ENCODE results near the gene APOBR. TPM values are rescaled to one million over a fixed set of nuclear protein-coding genes. Genes with fewer than 3 reads are reported as not detected.

The APOBR gene
- total and polyA plus RNA-seq, 4 donors, result 0.28 to 1.5 (median 1.3) TPM

DNA sequence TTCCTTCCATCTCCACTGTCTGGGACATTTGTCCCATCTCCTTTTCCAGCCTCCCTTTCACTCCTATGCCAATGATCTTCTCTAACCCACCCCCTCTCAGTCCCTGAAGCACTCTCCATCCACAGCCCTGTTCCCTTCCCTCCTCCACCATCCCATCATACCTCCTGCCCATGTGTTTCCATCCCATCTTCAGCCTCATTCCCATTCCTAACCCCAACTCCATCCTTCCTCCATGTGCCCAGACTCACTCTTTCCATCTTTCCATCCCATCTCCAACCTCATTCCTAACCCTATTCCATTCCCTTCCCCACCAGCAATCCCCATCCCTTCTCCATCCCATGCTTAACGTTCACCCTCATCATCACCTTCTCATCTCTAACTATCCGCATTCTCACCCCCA, 7.8 kb downstream of the APOBR start:
- no peak overlapping the region for H3K4me3 ChIP-seq (ENCODE audit: low read depth in 1 of 3, low read length in 3 of 3)
- H3K27me3 ChIP-seq (ENCODE audit: control insufficient read depth in 4 of 4, insufficient read depth in 4 of 4, low read length in 3 of 4), result no peaks in the 10 kb centered on the region

DNA sequence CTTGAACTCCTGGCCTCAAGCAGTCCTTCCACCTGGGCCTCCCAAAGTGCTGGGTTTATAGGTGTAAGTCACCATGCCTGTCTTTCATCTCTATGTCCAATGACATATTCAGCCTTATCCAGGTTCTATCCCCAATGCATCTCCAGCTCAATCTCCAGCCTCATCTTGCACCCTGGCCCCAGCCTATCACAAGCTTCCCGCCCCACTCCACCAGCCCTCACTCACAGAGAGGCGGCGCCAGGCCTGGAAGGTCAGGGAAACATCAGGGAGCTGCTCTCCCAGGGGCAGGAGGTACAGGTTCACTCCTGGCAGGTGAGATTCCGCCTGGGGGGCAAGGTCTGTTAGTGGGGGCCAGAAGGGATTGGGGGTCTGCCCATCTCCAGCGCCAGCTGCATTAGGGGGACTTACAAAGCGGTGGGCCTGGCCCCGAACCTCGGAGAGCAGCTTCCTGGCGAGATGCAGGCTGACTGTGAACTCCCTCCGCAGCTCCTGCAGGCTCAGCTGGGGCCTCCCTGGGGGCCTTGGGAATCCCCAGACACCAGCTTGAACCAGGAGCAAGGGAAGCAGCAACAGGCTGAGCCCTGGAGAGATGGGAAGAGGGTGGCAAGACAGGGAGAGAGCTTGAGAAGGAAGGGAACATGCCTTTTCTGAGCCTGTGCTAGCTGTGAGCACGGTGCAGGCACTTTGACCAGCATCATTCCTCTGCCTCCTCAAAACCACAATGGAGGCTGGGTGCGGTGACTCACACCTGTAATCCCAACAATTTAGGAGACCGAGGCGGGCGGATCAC, 9.2 kb downstream of the APOBR start:
- Histone ChIP-seq H3K27me3 (ENCODE audit: control insufficient read depth in 4 of 4, insufficient read depth in 4 of 4, low read length in 3 of 4) (no peaks in the 10 kb centered on the region), H3K27ac (ENCODE audit: low read depth in 1 of 2, low read length in 2 of 2) (no peak overlapping the region), H3K4me1 (ENCODE audit: control insufficient read depth in 4 of 4, insufficient read depth in 4 of 4, low read length in 3 of 4) (peaks cover 12 to 28% (median 23%) of the 10 kb centered on the region in 4 donors), H3K4me3 (ENCODE audit: low read depth in 1 of 3, low read length in 3 of 3) (no peak overlapping the region), H3K9me3 (ENCODE audit: control insufficient read depth in 4 of 4, low read length in 3 of 4) (no peaks in the 10 kb centered on the region), H3K36me3 (ENCODE audit: control insufficient read depth in 4 of 4, insufficient read depth in 3 of 4, low read depth in 1 of 4, low read length in 3 of 4) (peaks cover 0 to 21% (median 11%) of the 10 kb centered on the region in 4 donors), H3K9ac (ENCODE audit: low read depth in 1 of 2, low read length in 2 of 2) (no peak overlapping the region)
- DNase-seq (ENCODE audit: low spot score), result no peak
- TF ChIP-seq TAF1 (conservative IDR thresholded peaks at IDR 0.05) (no peak), NR2F2 (IDR thresholded peaks at IDR 0.05) (no peak), JUND (IDR thresholded peaks at IDR 0.05) (no peak), HNF4G (IDR thresholded peaks at IDR 0.05) (no peak), SP1 (IDR thresholded peaks at IDR 0.05) (no peak), RXRA (IDR thresholded peaks at IDR 0.05) (no peak), FOXA2 (IDR thresholded peaks at IDR 0.05) (no peak), GABPA (IDR thresholded peaks at IDR 0.05 in 1 of 2, conservative IDR thresholded peaks at IDR 0.05 in 1 of 2) (no peak), HNF4A (conservative IDR thresholded peaks at IDR 0.05) (no peak), FOXA1 (IDR thresholded peaks at IDR 0.05) (no peak), RAD21 (IDR thresholded peaks at IDR 0.05) (no peak), EGR1 (IDR thresholded peaks at IDR 0.05; ENCODE audit: low read depth in 2 of 2) (no peak), YY1 (IDR thresholded peaks at IDR 0.05) (no peak)
- TF ChIP-seq, protein P1, sequence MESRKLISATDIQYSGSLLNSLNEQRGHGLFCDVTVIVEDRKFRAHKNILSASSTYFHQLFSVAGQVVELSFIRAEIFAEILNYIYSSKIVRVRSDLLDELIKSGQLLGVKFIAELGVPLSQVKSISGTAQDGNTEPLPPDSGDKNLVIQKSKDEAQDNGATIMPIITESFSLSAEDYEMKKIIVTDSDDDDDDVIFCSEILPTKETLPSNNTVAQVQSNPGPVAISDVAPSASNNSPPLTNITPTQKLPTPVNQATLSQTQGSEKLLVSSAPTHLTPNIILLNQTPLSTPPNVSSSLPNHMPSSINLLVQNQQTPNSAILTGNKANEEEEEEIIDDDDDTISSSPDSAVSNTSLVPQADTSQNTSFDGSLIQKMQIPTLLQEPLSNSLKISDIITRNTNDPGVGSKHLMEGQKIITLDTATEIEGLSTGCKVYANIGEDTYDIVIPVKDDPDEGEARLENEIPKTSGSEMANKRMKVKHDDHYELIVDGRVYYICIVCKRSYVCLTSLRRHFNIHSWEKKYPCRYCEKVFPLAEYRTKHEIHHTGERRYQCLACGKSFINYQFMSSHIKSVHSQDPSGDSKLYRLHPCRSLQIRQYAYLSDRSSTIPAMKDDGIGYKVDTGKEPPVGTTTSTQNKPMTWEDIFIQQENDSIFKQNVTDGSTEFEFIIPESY (IDR thresholded peaks at IDR 0.05), result no peak
- TF ChIP-seq, protein P2, sequence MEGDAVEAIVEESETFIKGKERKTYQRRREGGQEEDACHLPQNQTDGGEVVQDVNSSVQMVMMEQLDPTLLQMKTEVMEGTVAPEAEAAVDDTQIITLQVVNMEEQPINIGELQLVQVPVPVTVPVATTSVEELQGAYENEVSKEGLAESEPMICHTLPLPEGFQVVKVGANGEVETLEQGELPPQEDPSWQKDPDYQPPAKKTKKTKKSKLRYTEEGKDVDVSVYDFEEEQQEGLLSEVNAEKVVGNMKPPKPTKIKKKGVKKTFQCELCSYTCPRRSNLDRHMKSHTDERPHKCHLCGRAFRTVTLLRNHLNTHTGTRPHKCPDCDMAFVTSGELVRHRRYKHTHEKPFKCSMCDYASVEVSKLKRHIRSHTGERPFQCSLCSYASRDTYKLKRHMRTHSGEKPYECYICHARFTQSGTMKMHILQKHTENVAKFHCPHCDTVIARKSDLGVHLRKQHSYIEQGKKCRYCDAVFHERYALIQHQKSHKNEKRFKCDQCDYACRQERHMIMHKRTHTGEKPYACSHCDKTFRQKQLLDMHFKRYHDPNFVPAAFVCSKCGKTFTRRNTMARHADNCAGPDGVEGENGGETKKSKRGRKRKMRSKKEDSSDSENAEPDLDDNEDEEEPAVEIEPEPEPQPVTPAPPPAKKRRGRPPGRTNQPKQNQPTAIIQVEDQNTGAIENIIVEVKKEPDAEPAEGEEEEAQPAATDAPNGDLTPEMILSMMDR (IDR thresholded peaks at IDR 0.05; ENCODE audit: low read depth, low read length, missing input control), result no peak
- TF ChIP-seq, protein P3, sequence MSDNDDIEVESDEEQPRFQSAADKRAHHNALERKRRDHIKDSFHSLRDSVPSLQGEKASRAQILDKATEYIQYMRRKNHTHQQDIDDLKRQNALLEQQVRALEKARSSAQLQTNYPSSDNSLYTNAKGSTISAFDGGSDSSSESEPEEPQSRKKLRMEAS (IDR thresholded peaks at IDR 0.05), result no peak
- TF ChIP-seq, protein P4, sequence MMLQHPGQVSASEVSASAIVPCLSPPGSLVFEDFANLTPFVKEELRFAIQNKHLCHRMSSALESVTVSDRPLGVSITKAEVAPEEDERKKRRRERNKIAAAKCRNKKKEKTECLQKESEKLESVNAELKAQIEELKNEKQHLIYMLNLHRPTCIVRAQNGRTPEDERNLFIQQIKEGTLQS (IDR thresholded peaks at IDR 0.05), result no peak
- TF ChIP-seq, protein P5, sequence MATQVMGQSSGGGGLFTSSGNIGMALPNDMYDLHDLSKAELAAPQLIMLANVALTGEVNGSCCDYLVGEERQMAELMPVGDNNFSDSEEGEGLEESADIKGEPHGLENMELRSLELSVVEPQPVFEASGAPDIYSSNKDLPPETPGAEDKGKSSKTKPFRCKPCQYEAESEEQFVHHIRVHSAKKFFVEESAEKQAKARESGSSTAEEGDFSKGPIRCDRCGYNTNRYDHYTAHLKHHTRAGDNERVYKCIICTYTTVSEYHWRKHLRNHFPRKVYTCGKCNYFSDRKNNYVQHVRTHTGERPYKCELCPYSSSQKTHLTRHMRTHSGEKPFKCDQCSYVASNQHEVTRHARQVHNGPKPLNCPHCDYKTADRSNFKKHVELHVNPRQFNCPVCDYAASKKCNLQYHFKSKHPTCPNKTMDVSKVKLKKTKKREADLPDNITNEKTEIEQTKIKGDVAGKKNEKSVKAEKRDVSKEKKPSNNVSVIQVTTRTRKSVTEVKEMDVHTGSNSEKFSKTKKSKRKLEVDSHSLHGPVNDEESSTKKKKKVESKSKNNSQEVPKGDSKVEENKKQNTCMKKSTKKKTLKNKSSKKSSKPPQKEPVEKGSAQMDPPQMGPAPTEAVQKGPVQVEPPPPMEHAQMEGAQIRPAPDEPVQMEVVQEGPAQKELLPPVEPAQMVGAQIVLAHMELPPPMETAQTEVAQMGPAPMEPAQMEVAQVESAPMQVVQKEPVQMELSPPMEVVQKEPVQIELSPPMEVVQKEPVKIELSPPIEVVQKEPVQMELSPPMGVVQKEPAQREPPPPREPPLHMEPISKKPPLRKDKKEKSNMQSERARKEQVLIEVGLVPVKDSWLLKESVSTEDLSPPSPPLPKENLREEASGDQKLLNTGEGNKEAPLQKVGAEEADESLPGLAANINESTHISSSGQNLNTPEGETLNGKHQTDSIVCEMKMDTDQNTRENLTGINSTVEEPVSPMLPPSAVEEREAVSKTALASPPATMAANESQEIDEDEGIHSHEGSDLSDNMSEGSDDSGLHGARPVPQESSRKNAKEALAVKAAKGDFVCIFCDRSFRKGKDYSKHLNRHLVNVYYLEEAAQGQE (IDR thresholded peaks at IDR 0.05), result no peak
- 91% methylated on average over 15 of the region's 15 CpGs for WGBS

More for the DNA sequence above, 7.8 kb downstream of the APOBR start:
- H3K9ac ChIP-seq (ENCODE audit: low read depth in 1 of 2, low read length in 2 of 2), result no peak overlapping the region
- no peak for DNase-seq (ENCODE audit: low spot score)
- peaks cover 0 to 21% (median 11%) of the 10 kb centered on the region in 4 donors for H3K36me3 ChIP-seq (ENCODE audit: control insufficient read depth in 4 of 4, insufficient read depth in 3 of 4, low read depth in 1 of 4, low read length in 3 of 4)
- H3K9me3 ChIP-seq (ENCODE audit: control insufficient read depth in 4 of 4, low read length in 3 of 4), result no peaks in the 10 kb centered on the region
- H3K4me1 ChIP-seq (ENCODE audit: control insufficient read depth in 4 of 4, insufficient read depth in 4 of 4, low read length in 3 of 4), result peaks cover 12 to 23% (median 19%) of the 10 kb centered on the region in 4 donors
- TF ChIP-seq FOXA2 (IDR thresholded peaks at IDR 0.05) (no peak), YY1 (IDR thresholded peaks at IDR 0.05) (no peak)
- WGBS, result 87% methylated on average over 2 of the region's 2 CpGs
- H3K27ac ChIP-seq (ENCODE audit: low read depth in 1 of 2, low read length in 2 of 2), result no peak overlapping the region
